ENCODE measurements around the gene MYPOP.
"Not testable (repeated sequence)": the region's sequence is repeated elsewhere in the genome, so short reads cannot be mapped to it uniquely, and the experiment has no call there.

MYPOP gene

GRCh38 chr19:45882652-45883585 is 19.5 kb downstream of the MYPOP start:
- DNase-seq: peak; percentile 84

DNA sequence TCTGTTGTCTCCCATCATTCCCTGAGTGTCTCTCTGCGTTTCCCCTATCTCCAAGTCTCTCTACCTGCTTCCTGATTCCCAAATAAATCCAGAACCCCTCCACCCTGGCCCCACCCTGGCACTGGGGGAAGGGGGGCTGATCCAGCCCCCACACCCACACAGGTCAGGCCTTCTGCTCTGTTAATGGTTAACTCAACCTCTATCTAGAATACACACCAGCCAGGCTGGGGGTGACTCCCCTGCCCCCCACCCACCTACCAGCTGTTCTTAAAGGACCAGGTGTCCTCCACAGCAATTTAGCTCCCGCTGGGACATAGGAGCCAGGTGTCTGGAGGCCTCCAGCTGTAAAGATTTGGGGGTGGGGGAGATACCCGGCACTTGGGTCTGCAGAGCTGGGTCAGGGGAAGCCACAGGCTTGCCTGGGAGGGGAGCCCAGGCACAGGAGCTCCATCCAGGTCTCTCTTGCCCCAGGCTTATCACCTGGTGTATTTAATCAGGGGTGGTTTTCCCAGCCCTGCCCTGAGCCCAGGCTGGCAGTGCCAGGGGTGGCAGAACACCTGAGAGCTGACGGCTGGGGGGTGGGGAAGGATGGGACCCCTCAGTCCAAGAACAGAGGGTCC is 20.4 kb downstream of the MYPOP start:
- DNase-seq: no peak

- DNase-seq: no peak
Measured at GRCh38 chr19:45881082-45881908, 21.1 kb downstream of the MYPOP start.

DNA sequence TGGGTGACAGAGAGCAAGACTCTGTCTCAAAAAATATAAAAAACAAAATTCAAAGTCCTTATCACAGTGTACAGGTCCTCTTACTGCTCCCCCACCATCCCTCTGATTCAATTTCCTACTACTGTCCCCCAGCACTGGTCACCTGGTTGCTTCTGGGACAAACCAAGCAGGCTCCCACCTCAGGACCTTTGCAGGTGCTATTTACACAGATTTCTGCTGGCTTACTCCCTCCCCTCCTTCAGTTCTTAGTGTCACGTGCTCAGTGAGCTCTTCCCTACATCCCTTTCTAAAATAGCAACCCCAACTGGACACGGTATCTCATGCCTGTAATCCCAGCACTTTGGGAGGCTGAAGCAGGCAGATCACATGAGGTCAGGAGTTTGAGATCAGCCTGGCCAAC is 22.4 kb downstream of the MYPOP start:
- DNase-seq: no peak

DNA sequence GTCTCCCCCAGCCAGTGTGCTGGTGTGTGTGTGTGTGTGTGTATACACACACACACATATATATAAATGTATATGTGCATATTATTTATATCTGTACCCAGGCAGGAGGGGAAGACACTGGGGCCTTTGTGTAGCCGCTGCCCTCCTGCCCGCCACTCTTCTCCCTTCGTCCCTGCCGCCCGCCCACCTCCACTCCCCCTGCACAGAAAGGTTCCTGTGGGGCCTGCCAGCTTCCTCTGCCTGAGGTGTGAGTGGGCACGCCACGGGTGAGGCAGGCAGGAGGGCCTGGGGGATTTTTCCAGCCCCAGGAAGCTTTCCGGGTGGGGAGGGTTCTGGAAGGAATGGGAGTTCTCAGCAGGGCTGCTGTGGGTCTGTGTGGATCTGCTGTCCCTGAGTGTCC is 23.4 kb downstream of the MYPOP start:
- no peak for DNase-seq

DNA sequence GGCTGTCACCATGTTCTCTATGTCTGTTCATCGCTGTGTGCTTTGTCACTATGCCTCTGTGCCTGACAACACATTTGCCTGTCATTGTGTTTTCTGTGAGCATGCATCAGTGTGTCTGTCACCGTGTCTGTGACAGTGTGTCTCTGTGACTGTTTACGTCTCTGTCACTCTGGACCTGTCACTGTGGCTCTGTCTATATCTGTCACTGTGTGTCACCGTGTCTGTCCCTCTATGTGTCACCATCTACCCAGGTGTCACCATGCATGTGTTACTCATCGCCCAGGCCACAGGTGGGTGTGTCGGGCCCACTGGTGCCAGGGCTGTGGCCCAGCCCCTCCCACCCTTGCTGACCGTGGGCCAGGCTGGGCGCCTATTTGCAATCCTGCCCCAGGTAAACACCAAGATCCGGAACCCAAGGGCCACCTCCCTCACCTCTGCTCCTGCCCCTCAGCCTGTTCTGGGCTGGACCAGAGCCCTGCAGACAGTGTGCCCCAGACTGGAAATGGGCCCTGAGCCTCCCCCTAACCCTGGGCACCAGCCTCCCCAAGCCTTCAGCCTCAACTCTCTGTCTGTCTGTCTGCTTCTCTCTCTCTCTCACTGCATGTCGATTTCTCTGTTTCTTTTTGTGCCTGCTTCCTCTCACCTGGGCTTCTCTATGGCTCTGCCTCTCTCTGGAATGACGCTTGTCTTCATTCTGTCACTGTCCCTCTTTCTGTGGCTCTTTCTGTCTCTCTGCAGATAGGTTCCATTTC is 24.2 kb downstream of the MYPOP start:
- no peak for DNase-seq

- peak; percentile 78 for DNase-seq
Measured at GRCh38 chr19:45876411-45877197, 25.8 kb downstream of the MYPOP start.

- no peak for DNase-seq
Measured at GRCh38 chr19:45876161-45876410, 26.3 kb downstream of the MYPOP start.

GRCh38 chr19:45874620-45874966 is 27.8 kb downstream of the MYPOP start:
- no peak for DNase-seq

DNA sequence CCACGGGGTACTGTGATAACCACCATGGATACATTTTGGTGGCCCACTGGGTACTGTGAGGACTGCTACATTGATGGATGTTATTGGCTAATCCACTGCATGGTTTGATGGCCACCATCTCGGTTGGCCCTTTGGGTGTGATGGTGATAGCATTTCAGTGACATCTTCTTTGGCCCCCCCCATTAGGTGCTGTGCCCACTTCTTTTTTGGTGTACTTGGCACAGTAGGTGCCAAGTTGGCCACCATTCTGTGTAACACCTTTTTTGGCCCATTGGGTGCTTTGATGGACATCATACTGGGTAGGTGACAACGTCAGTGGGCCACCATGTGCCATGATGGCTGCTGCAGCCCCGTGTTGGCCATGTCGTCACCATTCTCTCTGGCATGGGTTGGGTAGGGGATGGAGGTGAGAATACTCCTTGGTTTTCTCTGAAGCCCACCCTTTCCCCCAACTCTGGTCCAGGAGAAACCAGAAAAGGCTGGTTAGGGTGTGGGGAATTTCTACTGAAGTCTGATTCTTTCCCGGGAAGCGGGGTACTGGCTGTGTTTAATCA is 29.1 kb downstream of the MYPOP start:
- no peak for DNase-seq

DNA sequence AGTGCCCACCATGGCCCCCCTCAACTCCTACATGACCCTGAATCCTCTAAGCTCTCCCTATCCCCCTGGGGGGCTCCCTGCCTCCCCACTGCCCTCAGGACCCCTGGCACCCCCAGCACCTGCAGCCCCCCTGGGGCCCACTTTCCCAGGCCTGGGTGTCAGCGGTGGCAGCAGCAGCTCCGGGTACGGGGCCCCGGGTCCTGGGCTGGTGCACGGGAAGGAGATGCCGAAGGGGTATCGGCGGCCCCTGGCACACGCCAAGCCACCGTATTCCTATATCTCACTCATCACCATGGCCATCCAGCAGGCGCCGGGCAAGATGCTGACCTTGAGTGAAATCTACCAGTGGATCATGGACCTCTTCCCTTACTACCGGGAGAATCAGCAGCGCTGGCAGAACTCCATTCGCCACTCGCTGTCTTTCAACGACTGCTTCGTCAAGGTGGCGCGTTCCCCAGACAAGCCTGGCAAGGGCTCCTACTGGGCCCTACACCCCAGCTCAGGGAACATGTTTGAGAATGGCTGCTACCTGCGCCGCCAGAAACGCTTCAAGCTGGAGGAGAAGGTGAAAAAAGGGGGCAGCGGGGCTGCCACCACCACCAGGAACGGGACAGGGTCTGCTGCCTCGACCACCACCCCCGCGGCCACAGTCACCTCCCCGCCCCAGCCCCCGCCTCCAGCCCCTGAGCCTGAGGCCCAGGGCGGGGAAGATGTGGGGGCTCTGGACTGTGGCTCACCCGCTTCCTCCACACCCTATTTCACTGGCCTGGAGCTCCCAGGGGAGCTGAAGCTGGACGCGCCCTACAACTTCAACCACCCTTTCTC is 30.1 kb downstream of the MYPOP start:
- DNase-seq: no peak

DNA sequence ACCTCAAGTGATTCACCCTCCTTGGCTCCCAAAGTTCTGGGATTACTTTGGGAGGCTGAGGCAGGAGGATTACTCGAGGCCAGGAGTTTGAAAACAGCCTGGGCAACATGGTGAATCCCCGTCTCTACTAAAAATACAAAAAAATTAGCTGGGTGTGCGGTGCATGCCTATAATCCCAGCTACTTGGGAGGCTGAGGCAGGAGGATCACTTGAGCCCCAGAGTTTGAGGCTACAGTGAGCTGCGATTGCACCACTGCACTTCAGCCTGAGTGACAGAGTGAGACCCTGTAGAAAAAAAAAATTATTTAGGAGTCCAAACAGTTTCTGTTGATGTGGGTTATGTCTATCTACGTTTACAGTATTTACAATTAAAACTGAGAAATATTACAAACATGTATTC is 31.6 kb downstream of the MYPOP start:
- DNase-seq: no peak

- not testable (repeated sequence) for DNase-seq
Measured at GRCh38 chr19:45867241-45867640, 35.2 kb downstream of the MYPOP start.

GRCh38 chr19:45866400-45867176 is 35.8 kb downstream of the MYPOP start:
- DNase-seq: no peak

- no peak for DNase-seq
Measured at GRCh38 chr19:45865269-45865948, 37.0 kb downstream of the MYPOP start.

- no peak for DNase-seq
Measured at GRCh38 chr19:45864629-45865082, 37.8 kb downstream of the MYPOP start.

GRCh38 chr19:45863840-45864628 is 38.4 kb downstream of the MYPOP start, which contains the start of gene FOXA3:
FOXA3 (plus strand) TSS chr19:45864326; CDS start chr19:45864457, 131 bp downstream.
- DNase-seq: peak; percentile 51

GRCh38 chr19:45863335-45863839 is 39.0 kb downstream of the MYPOP start:
- no peak for DNase-seq

All from fibroblast of skin of right biceps (primary cell).